HG02943 (cell line): ENCODE data around the gene CLEC2L.

Source experiments
- ATAC-seq: cut with Tn5 transposase; IDR thresholded peaks from one replicate; pipeline ENCODE4 v1.9.1; 2021; ENCODE audit warnings: mild to moderate bottlenecking, low read depth, moderate library complexity; ENCODE audit not compliant: unreplicated experiment

Gene CLEC2L

GRCh38 chr7:139521439-139521838 is 2.0 kb upstream of the CLEC2L start:
- ATAC-seq, result no peak

GRCh38 chr7:139522830-139523198 is 671 bp upstream of the CLEC2L start:
- ATAC-seq, result no peak

- ATAC-seq, result no peak
Measured at GRCh38 chr7:139523968-139524815, 707 bp downstream of the CLEC2L start.

GRCh38 chr7:139525239-139525638 is 1.8 kb downstream of the CLEC2L start:
- ATAC-seq, result no peak

GRCh38 chr7:139525750-139526149 is 2.3 kb downstream of the CLEC2L start:
- ATAC-seq, result no peak

GRCh38 chr7:139526578-139527544 is 3.4 kb downstream of the CLEC2L start:
- ATAC-seq, result no peak

- ATAC-seq, result no peak
Measured at GRCh38 chr7:139531094-139531493, 7.6 kb downstream of the CLEC2L start.

- no peak for ATAC-seq
Measured at GRCh38 chr7:139532636-139533155, 9.2 kb downstream of the CLEC2L start.

GRCh38 chr7:139534096-139534495 is 10.6 kb downstream of the CLEC2L start:
- ATAC-seq, result no peak

- ATAC-seq, result no peak
Measured at GRCh38 chr7:139534966-139535651, 11.6 kb downstream of the CLEC2L start.

- no peak for ATAC-seq
Measured at GRCh38 chr7:139536152-139536551, 12.7 kb downstream of the CLEC2L start.

GRCh38 chr7:139538881-139539635 is 15.6 kb downstream of the CLEC2L start:
- no peak for ATAC-seq

GRCh38 chr7:139540203-139540602 is 16.7 kb downstream of the CLEC2L start:
- ATAC-seq, result no peak

GRCh38 chr7:139541600-139542307 is 18.3 kb downstream of the CLEC2L start:
- ATAC-seq, result no peak

GRCh38 chr7:139542308-139543151 is 19.0 kb downstream of the CLEC2L start:
- no peak for ATAC-seq

- no peak for ATAC-seq
Measured at GRCh38 chr7:139543801-139544603, 20.5 kb downstream of the CLEC2L start.

GRCh38 chr7:139544645-139545044 is 21.2 kb downstream of the CLEC2L start:
- no peak for ATAC-seq
